NCI-H526 (cell line): ENCODE results near the gene CDC5L.

Experiments used
- DNase-seq, 2 experiments: peaks; one replicate each; lab custom pipeline; 2025; lab: John Stamatoyannopoulos, UW

CDC5L gene

GRCh38 chr6:44373787-44374186, 13.7 kb upstream of the CDC5L start:
- no peak for DNase-seq

GRCh38 chr6:44375071-44375470, 12.4 kb upstream of the CDC5L start:
- no peak for DNase-seq

DNA sequence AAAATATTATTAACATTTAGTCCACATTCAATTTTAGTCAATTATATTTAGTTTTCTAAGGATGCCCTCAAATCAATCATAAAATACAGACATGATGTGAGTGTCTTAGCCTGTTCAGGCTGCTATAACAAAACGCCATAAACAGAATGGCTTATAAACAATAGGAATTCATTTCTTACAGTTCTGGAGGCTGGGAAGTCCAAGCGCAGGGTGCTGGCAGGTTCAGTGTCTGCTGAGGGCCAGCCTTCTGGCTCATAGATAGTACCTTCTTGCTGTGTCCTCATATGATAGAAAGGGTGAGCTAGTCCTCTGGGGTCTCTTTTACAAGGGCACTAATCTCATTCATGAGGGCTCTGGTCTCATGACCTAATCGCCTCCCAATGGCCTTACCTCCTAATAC, 10.0 kb upstream of the CDC5L start:
- no peak for DNase-seq

GRCh38 chr6:44377971-44378370, 9.5 kb upstream of the CDC5L start:
- DNase-seq: no peak

- DNase-seq: no peak
These were observed 5.8 kb upstream of the CDC5L start for GRCh38 chr6:44381739-44382138.

GRCh38 chr6:44386364-44386928, 1.1 kb upstream of the CDC5L start:
- DNase-seq: no peak

DNA sequence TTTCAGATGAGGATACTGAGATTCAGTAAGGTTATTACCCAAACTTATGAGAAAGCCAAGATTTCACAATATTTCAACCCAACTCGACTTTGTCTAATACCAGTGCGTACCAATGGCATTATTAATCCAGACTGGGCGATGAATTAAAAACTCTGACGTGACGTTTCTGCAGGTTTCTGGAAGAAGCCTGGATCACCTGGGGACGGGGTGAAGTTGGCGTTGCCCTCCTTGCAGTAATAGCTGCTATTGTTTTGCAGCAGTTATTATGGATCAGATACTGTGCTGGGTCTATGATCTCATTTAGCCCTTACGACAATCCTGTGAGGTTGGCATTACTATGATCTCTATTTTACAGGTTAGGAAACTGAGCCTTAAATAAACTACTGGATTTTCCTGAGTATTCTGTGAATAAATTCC, 569 bp upstream of the CDC5L start:
- no peak for DNase-seq

DNA sequence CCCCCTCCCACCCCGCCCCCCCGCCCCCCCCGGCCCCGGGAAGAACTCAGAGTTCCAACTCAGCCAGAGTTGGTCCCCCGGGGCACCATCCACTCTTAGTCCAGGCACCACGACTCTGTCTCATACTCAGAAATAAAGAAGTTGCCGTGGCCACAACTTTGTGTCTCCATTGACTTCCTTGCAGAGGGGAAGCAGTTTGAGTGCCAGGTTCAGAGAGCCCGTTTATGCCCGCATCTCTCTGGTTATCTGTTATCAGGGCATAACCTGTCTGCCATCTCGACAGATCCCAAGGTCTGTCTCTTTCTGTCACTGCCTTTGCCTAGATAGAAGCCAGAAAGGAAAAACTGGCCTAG, 605 bp downstream of the CDC5L start:
- peak; percentile 11 to 43 for DNase-seq

DNA sequence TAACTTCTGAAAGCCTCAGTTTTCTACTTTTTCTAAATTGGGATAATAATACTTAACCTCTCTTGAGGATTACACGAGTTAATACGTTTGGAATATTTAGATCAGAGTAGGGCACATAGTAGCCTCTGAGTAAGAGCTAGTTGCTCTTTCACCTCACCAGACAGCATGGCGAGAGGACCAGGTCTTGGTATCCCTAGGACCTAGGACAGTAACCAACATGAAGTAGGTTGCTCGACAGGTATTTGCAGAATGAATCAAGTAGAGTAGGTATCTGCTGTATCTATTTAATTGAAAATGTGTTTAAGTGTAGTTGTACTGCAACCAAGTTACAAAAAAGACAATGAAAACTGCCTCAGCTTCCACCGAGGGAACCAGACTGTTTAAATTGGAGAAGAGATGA, 1.4 kb downstream of the CDC5L start:
- DNase-seq: no peak

DNA sequence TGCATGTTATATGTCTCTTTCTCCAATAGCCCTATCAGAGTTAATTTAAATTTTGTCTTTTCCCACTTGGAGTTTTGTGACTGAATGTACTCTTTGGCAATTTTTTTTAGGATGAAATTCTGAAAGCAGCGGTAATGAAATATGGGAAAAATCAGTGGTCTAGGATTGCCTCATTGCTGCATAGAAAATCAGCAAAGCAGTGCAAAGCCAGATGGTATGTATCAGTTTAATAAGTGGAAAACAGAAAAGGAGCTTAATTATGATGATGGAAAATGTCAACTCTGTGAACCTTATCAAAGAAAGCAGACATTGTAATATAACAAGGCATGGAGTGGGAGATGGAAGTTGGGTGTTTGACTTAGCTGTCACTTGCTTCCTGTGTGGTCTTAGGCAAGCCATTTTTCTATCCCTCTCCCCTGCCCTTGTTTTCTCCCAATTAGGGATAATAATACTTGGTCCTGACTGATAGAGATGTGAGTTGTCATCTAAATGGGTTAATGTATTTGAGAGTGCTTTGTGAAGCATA, 2.7 kb downstream of the CDC5L start:
- no peak for DNase-seq

GRCh38 chr6:44395501-44395900, 8.0 kb downstream of the CDC5L start:
- no peak for DNase-seq

- no peak for DNase-seq
These were observed 9.5 kb downstream of the CDC5L start for GRCh38 chr6:44396968-44397367.

- no peak for DNase-seq
These were observed 10.1 kb downstream of the CDC5L start for GRCh38 chr6:44397424-44398164.

DNA sequence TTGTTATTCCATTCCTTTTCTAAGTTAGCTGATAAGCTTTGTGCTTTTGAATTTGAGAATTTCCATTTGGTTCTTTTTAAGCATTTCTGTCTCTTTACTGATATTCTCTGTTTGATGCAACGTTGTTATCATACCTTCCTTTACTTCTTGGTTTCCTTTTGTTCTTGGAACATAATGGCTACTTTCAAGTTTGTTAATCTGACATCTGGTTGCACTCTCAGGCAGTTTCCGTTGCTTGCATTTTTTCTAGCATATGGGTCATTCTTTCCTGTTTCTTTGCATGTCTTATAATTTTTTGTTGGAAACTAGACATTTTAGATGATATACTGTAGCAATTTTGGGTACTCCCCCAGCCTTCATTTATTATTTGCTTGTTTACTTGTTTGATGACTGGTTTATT, 12.5 kb downstream of the CDC5L start:
- no peak for DNase-seq

GRCh38 chr6:44400572-44400971, 13.1 kb downstream of the CDC5L start:
- DNase-seq: no peak

GRCh38 chr6:44401138-44401537, 13.6 kb downstream of the CDC5L start:
- DNase-seq: no peak

DNA sequence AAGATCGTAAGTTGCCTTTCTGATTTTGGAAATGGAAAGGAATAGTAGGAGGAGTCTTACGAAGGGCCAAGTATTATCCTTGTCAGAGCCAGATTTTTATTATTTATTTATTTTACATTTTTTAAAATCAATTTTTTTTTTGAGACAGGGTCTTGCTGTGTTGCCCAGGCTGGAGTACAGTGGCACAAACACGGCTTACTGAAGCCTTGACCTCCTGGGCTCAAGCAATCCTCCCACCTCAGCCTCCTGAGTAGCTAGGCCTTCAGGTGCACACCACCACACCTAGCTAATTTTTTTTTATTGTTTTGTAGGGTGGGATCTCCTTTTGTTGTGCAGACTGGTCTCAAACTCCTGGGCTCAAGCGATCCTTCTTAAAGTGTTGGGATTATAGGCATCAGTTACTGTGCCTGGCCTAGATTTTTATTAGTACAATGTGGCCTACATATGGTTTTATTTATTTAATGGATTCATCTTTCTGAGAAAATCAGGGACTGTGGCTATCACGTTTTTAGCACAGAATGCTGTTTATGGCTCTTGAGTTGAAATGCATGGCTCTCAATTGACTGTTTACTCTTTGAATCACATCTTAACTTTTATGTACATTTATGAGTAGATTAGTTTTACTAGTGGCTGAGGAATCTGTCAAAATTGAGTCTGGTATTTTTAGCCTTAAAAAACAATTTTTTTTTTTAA, 16.7 kb downstream of the CDC5L start:
- DNase-seq: no peak

- DNase-seq: no peak
These were observed 17.2 kb downstream of the CDC5L start for GRCh38 chr6:44404715-44405099.

- no peak for DNase-seq
These were observed 20.6 kb downstream of the CDC5L start for GRCh38 chr6:44407951-44408670.

GRCh38 chr6:44409207-44409794, 21.8 kb downstream of the CDC5L start:
- DNase-seq: no peak

DNA sequence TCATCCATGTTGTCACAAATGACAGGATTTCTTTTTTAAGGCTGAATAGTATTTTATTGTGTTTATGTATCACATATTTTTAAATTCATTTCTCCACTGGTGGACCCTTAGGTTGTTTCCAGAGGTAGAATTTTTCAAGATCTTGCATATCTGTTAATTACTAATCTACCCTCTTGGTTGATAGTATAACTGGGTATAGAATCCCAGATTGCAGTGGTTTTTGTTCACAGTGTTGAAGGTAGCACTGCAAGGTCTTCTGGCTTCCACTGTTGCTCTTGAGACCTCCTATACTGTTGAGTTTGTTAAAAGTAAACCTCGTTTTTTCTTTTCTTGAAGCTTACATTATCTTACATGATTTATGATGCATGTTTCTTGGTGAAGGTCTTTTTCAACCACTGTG, 22.9 kb downstream of the CDC5L start:
- no peak for DNase-seq

- no peak for DNase-seq
These were observed 23.6 kb downstream of the CDC5L start for GRCh38 chr6:44411141-44411540.
